Measurements from ENCODE around the gene ZNF688.

DNA sequence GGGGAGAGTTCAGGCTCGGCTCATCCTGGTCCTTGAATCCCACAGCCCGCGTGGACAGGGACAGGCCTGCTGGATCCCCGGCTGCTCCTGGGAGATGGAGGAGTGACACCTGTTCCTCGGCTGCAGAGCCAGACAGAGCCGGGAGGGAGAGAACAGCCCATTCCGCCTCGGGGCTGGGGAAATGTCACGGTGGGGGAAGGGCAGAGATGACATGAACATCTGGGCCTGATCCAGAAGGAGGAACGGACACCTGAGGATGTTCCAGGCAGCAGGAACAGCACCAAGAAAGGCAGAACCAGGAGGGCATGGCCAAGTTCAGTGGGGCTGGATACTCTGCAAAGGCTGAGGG is 15.4 kb downstream of the ZNF688 start:
- TF ChIP-seq, protein P1, sequence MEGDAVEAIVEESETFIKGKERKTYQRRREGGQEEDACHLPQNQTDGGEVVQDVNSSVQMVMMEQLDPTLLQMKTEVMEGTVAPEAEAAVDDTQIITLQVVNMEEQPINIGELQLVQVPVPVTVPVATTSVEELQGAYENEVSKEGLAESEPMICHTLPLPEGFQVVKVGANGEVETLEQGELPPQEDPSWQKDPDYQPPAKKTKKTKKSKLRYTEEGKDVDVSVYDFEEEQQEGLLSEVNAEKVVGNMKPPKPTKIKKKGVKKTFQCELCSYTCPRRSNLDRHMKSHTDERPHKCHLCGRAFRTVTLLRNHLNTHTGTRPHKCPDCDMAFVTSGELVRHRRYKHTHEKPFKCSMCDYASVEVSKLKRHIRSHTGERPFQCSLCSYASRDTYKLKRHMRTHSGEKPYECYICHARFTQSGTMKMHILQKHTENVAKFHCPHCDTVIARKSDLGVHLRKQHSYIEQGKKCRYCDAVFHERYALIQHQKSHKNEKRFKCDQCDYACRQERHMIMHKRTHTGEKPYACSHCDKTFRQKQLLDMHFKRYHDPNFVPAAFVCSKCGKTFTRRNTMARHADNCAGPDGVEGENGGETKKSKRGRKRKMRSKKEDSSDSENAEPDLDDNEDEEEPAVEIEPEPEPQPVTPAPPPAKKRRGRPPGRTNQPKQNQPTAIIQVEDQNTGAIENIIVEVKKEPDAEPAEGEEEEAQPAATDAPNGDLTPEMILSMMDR (IDR thresholded peaks at IDR 0.05): no peak
- no peak for TF ChIP-seq POLR2A (IDR thresholded peaks at IDR 0.05)

All from right lobe of liver (tissue), 4 donors.